HepG2 (cell line): ENCODE results near the gene LAMB2. TPM values are rescaled to one million over a fixed set of nuclear protein-coding genes. Genes with fewer than 3 reads are reported as not detected.

Experiments
- ATAC-seq: fragments of 200-7000 bp; cut with Tn5 transposase; 3 replicates; pipeline ENCODE4 v1.9.1; 2020; ENCODE audit warnings: mild to moderate bottlenecking, moderate library complexity
- BruUV-seq: library from RNA; stranded (reverse); fragments of 400-500 nt; replicated peaks from 2 replicates; lab custom pipeline; 2021; lab: Mats Ljungman, UMichigan
- CTCF ChIA-PET: fragments of 300-600 bp; formaldehyde crosslinking; extraction: SDS; loops from one replicate; lab custom pipeline; 2021; ENCODE audit warnings: low total read pairs, inconsistent platforms, low intra/inter-chr PET ratio; lab: Yijun Ruan, JAX
- POLR2A ChIA-PET: fragments of 350-600 bp; sonication (Branson Sonifier 250); formaldehyde crosslinking; loops from one replicate; lab custom pipeline; 2020; ENCODE audit warnings: antibody characterized with exemption, inconsistent platforms; lab: Yijun Ruan, JAX
- DNase-seq: peaks from one replicate; pipeline ENCODE4 v3.0.0-alpha.2; 2015; ENCODE audit warnings: low spot score
- FAIRE-seq: peaks from 3 replicates; lab custom pipeline; 2011; peaks lifted over from hg19 to GRCh38; lab: Jason Lieb, UNC
- H2AFZ ChIP-seq: one replicate; pipeline ENCODE4 v1.6.1; 2011; ENCODE audit warnings: low read length, inconsistent platforms
- H3K27ac ChIP-seq: fragments of 300-600 bp; 3 replicates; pipeline ENCODE4 v1.8.0; 2011; ENCODE audit warnings: mixed run types, mild to moderate bottlenecking, mixed read lengths, low read length, inconsistent platforms; ENCODE audit not compliant: insufficient read depth; ENCODE audit errors: extremely low read length
- H3K27me3 ChIP-seq, 2 experiments: fragments of 200-600 bp in 1 of 2; 2 replicates in 1 of 2; 3 replicates in 1 of 2; pipeline versions ENCODE4 v1.6.0 to v1.8.0; 2011; ENCODE audit warnings: low read length in 2 of 2, mild to moderate bottlenecking in 2 of 2, moderate library complexity in 2 of 2, inconsistent platforms in 1 of 2; ENCODE audit not compliant: insufficient read depth in 2 of 2, control insufficient read depth in 1 of 2
- H3K36me3 ChIP-seq, 2 experiments: fragments of 200-600 bp in 1 of 2; replicated peaks in 1 of 2; 2 replicates in 1 of 2; 3 replicates in 1 of 2; pipeline versions ENCODE4 v1.5.1 to v1.8.0; 2011; ENCODE audit warnings: low read length in 2 of 2, inconsistent platforms in 1 of 2; ENCODE audit not compliant: insufficient read depth in 2 of 2, control insufficient read depth in 1 of 2
- H3K4me1 ChIP-seq: 2 replicates; pipeline ENCODE4 v1.5.1; 2012; ENCODE audit warnings: low read length, inconsistent platforms; ENCODE audit not compliant: insufficient read depth
- H3K4me2 ChIP-seq: 2 replicates; pipeline ENCODE4 v1.6.0; 2011; ENCODE audit warnings: low read depth, low read length, inconsistent platforms
- H3K4me3 ChIP-seq, 3 experiments: fragments of 200-600 bp in 1 of 3; sonication (generic), shearing (Covaris generic) in 1 of 3; replicated peaks in 1 of 3; 2 replicates each; pipeline ENCODE4 v1.5.1; 2011 to 2016; ENCODE audit warnings: low read length in 3 of 3, inconsistent platforms in 2 of 3, low read depth in 2 of 3, mild to moderate bottlenecking in 2 of 3, control low read depth in 1 of 3, mixed read lengths in 1 of 3; ENCODE audit not compliant: insufficient read depth in 1 of 3
- H3K79me2 ChIP-seq: one replicate; pipeline ENCODE4 v1.6.1; 2011; ENCODE audit warnings: low read length, inconsistent platforms; ENCODE audit not compliant: insufficient read depth
- H3K9ac ChIP-seq: 2 replicates; pipeline ENCODE4 v1.6.0; 2011; ENCODE audit warnings: mild to moderate bottlenecking, low read depth, low read length, inconsistent platforms; ENCODE audit not compliant: insufficient read depth
- H3K9me3 ChIP-seq: 2 replicates; pipeline ENCODE4 v1.5.1; 2012; ENCODE audit warnings: mild to moderate bottlenecking, low read length
- H4K20me1 ChIP-seq: 2 replicates; pipeline ENCODE4 v1.6.0; 2011; ENCODE audit warnings: inconsistent platforms, mild to moderate bottlenecking, low read length, moderate library complexity; ENCODE audit not compliant: insufficient read depth
- ATF7 ChIP-seq, 2 experiments: fragments of 450-650 bp in 1 of 2; sonication (generic) in 1 of 2; formaldehyde crosslinking in 1 of 2; IDR thresholded peaks; 2 replicates each; pipeline versions ENCODE4 v1.4.0 to v1.6.1; 2016 to 2020; ENCODE audit warnings: antibody characterized with exemption in 1 of 2, mild to moderate bottlenecking in 1 of 2, missing genetic modification reagents in 1 of 2
- KDM1A ChIP-seq: IDR thresholded peaks from 2 replicates; pipeline ENCODE4 v1.6.1; 2016; ENCODE audit warnings: missing compliant biosample characterization
- PRPF4 ChIP-seq: fragments of 200-400 bp; formaldehyde crosslinking; IDR thresholded peaks from 2 replicates; pipeline ENCODE4 v1.6.1; 2016; ENCODE audit warnings: low read length, low read depth; ENCODE audit not compliant: poor library complexity, severe bottlenecking
- TRIM24 ChIP-seq: sonication (generic); formaldehyde crosslinking; IDR thresholded peaks from 2 replicates; pipeline ENCODE4 v1.8.0; 2022; ENCODE audit warnings: mild to moderate bottlenecking, missing genetic modification reagents
- ZBTB1 ChIP-seq: sonication (generic); formaldehyde crosslinking; IDR thresholded peaks from 2 replicates; pipeline ENCODE4 v1.4.0; 2020; ENCODE audit warnings: missing genetic modification reagents, borderline replicate concordance
- ZNF431 ChIP-seq: sonication (generic); formaldehyde crosslinking; IDR thresholded peaks from 2 replicates; pipeline ENCODE4 v1.9.0; 2022; ENCODE audit warnings: missing genetic modification reagents, low read depth, mild to moderate bottlenecking, borderline replicate concordance
- ZNF780A ChIP-seq: sonication (generic); formaldehyde crosslinking; IDR thresholded peaks from 2 replicates; pipeline ENCODE4 v1.8.0; 2022; ENCODE audit warnings: mild to moderate bottlenecking, missing genetic modification reagents, moderate library complexity
- WGBS: methylation state at CpG from one replicate; pipeline ENCODE4 v1.1.6; 2017; ENCODE audit warnings: low lambda C conversion rate; 5-methylcytosine and 5-hydroxymethylcytosine counted together
- in situ Hi-C: cut with HindIII; loops from 2 replicates; pipeline ENCODE4 v1.10.0; 2017; ENCODE audit warnings: low pct_unique_long_range_greater_than_20kb; ENCODE audit not compliant: extremely low pct_ligation_motif_present
- intact Hi-C: fragments of 100-400 bp; cut with micrococcal nuclease; formaldehyde crosslinking; loops from one replicate; pipeline ENCODE4 v1.10.0; 2022; ENCODE audit not compliant: unreplicated experiment
- polyA plus RNA-seq, 8 experiments: library from polyadenylated mRNA; depleted of rRNA in 3 of 8; stranded (reverse) in 7 of 8; unstranded in 1 of 8; fragments of >200 nt; fragmentation: Illumina TruSeq in 4 of 8; extraction: Trizol in 4 of 8; gene quantifications; 2 replicates each; pipeline versions ENCODE4 v1.2.1 to v1.2.3, GENCODE V29; 2011 to 2016; ENCODE audit warnings: low read depth in 4 of 8, missing spikeins in 1 of 8, mixed read lengths in 1 of 8; ENCODE audit not compliant: insufficient read depth in 1 of 8
- total RNA-seq, 5 experiments: library from RNA; depleted of rRNA; stranded (reverse); fragments of >200 nt; fragmentation: Illumina TruSeq; extraction: Trizol; gene quantifications; 2 replicates each; pipeline ENCODE4 v1.2.3, GENCODE V29; 2016; ENCODE audit warnings: low read depth in 1 of 5
- TF ChIP-seq, protein P1 (sequence below): sonication (generic); formaldehyde crosslinking; conservative IDR thresholded peaks from 2 replicates; pipeline ENCODE4 v1.8.0; 2022; ENCODE audit warnings: low read depth, missing genetic modification reagents
- TF ChIP-seq, protein P2 (sequence below): IDR thresholded peaks from 2 replicates; pipeline ENCODE4 v1.6.1; 2016; ENCODE audit warnings: low read depth, borderline replicate concordance
- TF ChIP-seq, protein P3 (sequence below): sonication (generic); formaldehyde crosslinking; IDR thresholded peaks from 2 replicates; pipeline ENCODE4 v1.4.0; 2020; ENCODE audit warnings: mild to moderate bottlenecking, missing genetic modification reagents
- TF ChIP-seq, protein P4 (sequence below): IDR thresholded peaks from 2 replicates; pipeline ENCODE4 v1.6.1; 2016; ENCODE audit warnings: missing biosample characterization, missing genetic modification reagents, low read depth
- TF ChIP-seq, protein P5 (sequence below): sonication (generic); formaldehyde crosslinking; IDR thresholded peaks from 2 replicates; pipeline ENCODE4 v1.8.1; 2023; ENCODE audit warnings: missing genetic modification reagents, inconsistent platforms, borderline replicate concordance

Gene LAMB2
- total and polyA plus RNA-seq, 2 of the 13 experiments (the other 11 are each of a cell fraction or from before 2014, with no cell fraction given): 208 to 443 TPM

GRCh38 chr3:49081429-49081828 lies 51.4 kb downstream of the LAMB2 start:
- Histone ChIP-seq H3K9me3 (no peaks in the 10 kb centered on the region), H3K27me3 (no peaks in the 10 kb centered on the region; a peak in 1 of 5 replicates), H3K36me3 (peaks cover 11 to 15% of the 10 kb centered on the region in 2 experiments), H3K4me2 (no peak overlapping the region), H3K4me3 (no peak overlapping the region), H2AFZ (no peak overlapping the region), H3K79me2 (peaks cover 73% of the 10 kb centered on the region), H3K4me1 (0 out of 2 replicates have a peak, but pooled peaks cover 5% of the 10 kb centered on the region), H3K9ac (no peak overlapping the region), H3K27ac (no peak overlapping the region), H4K20me1 (0 out of 2 replicates have a peak, but pooled peaks cover 9% of the 10 kb centered on the region)
- ChIA-PET POLR2A (interaction anchor here (1.3 kb wide), 1 partner anchor 12 kb away, joined by 5 read pairs; the partner anchor contains the start of gene QRICH1), CTCF (no interaction called here)
- in situ Hi-C loops: no loop called here
- ATAC-seq (no peak), FAIRE-seq (no peak), DNase-seq (no peak)
- intact Hi-C loops: no loop called here
- BruUV-seq: no TSS peak
- TF ChIP-seq KDM1A: no peak
- TF ChIP-seq, protein P1, sequence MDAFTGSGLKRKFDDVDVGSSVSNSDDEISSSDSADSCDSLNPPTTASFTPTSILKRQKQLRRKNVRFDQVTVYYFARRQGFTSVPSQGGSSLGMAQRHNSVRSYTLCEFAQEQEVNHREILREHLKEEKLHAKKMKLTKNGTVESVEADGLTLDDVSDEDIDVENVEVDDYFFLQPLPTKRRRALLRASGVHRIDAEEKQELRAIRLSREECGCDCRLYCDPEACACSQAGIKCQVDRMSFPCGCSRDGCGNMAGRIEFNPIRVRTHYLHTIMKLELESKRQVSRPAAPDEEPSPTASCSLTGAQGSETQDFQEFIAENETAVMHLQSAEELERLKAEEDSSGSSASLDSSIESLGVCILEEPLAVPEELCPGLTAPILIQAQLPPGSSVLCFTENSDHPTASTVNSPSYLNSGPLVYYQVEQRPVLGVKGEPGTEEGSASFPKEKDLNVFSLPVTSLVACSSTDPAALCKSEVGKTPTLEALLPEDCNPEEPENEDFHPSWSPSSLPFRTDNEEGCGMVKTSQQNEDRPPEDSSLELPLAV (CRISPR knock-in tag): no peak
- no peak for TF ChIP-seq PRPF4
- TF ChIP-seq, protein P2, sequence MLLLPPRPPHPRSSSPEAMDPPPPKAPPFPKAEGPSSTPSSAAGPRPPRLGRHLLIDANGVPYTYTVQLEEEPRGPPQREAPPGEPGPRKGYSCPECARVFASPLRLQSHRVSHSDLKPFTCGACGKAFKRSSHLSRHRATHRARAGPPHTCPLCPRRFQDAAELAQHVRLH (CRISPR knock-in tag): no peak
- TF ChIP-seq ATF7 (IDR thresholded peaks at IDR 0.05): no peak
- no peak for TF ChIP-seq ATF7 (CRISPR knock-in tag; IDR thresholded peaks at IDR 0.05)
- no peak for TF ChIP-seq ZNF780A (CRISPR knock-in tag)
- no peak for TF ChIP-seq TRIM24 (CRISPR knock-in tag)
- TF ChIP-seq, protein P3, sequence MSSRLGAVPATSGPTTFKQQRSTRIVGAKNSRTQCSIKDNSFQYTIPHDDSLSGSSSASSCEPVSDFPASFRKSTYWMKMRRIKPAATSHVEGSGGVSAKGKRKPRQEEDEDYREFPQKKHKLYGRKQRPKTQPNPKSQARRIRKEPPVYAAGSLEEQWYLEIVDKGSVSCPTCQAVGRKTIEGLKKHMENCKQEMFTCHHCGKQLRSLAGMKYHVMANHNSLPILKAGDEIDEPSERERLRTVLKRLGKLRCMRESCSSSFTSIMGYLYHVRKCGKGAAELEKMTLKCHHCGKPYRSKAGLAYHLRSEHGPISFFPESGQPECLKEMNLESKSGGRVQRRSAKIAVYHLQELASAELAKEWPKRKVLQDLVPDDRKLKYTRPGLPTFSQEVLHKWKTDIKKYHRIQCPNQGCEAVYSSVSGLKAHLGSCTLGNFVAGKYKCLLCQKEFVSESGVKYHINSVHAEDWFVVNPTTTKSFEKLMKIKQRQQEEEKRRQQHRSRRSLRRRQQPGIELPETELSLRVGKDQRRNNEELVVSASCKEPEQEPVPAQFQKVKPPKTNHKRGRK: no peak
- TF ChIP-seq ZBTB1 (CRISPR knock-in tag): no peak
- no peak for TF ChIP-seq ZNF431 (CRISPR knock-in tag)
- TF ChIP-seq, protein P4, sequence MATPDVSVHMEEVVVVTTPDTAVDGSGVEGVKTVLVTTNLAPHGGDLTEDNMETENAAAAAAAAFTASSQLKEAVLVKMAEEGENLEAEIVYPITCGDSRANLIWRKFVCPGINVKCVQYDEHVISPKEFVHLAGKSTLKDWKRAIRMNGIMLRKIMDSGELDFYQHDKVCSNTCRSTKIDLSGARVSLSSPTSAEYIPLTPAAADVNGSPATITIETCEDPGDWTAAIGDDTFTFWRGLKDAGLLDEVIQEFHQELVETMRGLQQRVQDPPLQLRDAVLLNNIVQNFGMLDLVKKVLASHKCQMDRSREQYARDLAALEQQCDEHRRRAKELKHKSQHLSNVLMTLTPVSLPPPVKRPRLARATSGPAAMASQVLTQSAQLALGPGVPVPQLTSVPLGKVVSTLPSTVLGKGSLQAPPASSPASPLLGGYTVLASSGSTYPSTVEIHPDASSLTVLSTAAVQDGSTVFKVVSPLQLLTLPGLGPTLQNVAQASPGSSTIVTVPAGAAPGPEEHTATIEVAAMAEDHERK (CRISPR knock-in tag): no peak
- TF ChIP-seq, protein P5, sequence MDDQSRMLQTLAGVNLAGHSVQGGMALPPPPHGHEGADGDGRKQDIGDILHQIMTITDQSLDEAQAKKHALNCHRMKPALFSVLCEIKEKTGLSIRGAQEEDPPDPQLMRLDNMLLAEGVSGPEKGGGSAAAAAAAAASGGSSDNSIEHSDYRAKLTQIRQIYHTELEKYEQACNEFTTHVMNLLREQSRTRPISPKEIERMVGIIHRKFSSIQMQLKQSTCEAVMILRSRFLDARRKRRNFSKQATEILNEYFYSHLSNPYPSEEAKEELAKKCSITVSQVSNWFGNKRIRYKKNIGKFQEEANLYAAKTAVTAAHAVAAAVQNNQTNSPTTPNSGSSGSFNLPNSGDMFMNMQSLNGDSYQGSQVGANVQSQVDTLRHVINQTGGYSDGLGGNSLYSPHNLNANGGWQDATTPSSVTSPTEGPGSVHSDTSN (CRISPR knock-in tag): no peak
- 96% methylated on average over 8 of the region's 8 CpGs for WGBS
